Measurements from ENCODE around the gene NEIL3.
"Not testable (repeated sequence)": the region's sequence is repeated elsewhere in the genome, so short reads cannot be mapped to it uniquely, and the experiment has no call there.

The NEIL3 gene

GRCh38 chr4:177302371-177303100 lies 7.1 kb upstream of the NEIL3 start:
- no peaks in the 10 kb centered on the region for H4K20me1 ChIP-seq (ENCODE audit: control insufficient read depth, insufficient read depth, low read depth, low read length)

GRCh38 chr4:177304094-177304493 lies 5.6 kb upstream of the NEIL3 start:
- Histone ChIP-seq H3K27me3 (ENCODE audit: control insufficient read depth, low read length) (no peaks in the 10 kb centered on the region), H3K9me2 (replicated peaks; ENCODE audit: control insufficient read depth, low read length) (no peaks in the 10 kb centered on the region), H3K4me2 (ENCODE audit: low read length) (no peak overlapping the region), H3K79me2 (ENCODE audit: control insufficient read depth, low read length) (no peaks in the 10 kb centered on the region), H3K9me3 (ENCODE audit: control insufficient read depth, insufficient read depth, low read length) (no peaks in the 10 kb centered on the region), H3K27ac (ENCODE audit: low read depth, low read length) (no peak overlapping the region), H3K4me1 (ENCODE audit: control insufficient read depth, low read length) (peaks cover 19% of the 10 kb centered on the region), H3K36me3 (ENCODE audit: control insufficient read depth, low read length) (no peaks in the 10 kb centered on the region), H3F3A (ENCODE audit: control insufficient read depth, insufficient read depth) (peaks cover 2% of the 10 kb centered on the region; the same call in 1 of the 2 replicates), H4K20me1 (ENCODE audit: control insufficient read depth, insufficient read depth, low read depth, low read length) (no peaks in the 10 kb centered on the region), H3K4me3 (ENCODE audit: low read length) (no peak overlapping the region)
- TF ChIP-seq EZH2phosphoT487 (IDR thresholded peaks at IDR 0.05; ENCODE audit: borderline replicate concordance, low read length) (no peak), CTCF (IDR thresholded peaks at IDR 0.05; ENCODE audit: low read depth, low read length, poor library complexity, severe bottlenecking) (no peak)

More at GRCh38 chr4:177302371-177303100, 7.1 kb upstream of the NEIL3 start:
- H3K79me2 ChIP-seq (ENCODE audit: control insufficient read depth, low read length) = no peaks in the 10 kb centered on the region
- H3K36me3 ChIP-seq (ENCODE audit: control insufficient read depth, low read length) = no peaks in the 10 kb centered on the region
- H3K4me1 ChIP-seq (ENCODE audit: control insufficient read depth, low read length) = peaks cover 5% of the 10 kb centered on the region
- H3K9me2 ChIP-seq (replicated peaks; ENCODE audit: control insufficient read depth, low read length) = no peaks in the 10 kb centered on the region
- H3K9me3 ChIP-seq (ENCODE audit: control insufficient read depth, insufficient read depth, low read length) = peaks cover 7% of the 10 kb centered on the region; the same call in 1 of the 2 replicates
- H3K4me2 ChIP-seq (ENCODE audit: low read length) = no peak overlapping the region
- H3F3A ChIP-seq (ENCODE audit: control insufficient read depth, insufficient read depth) = peaks cover 2% of the 10 kb centered on the region; the same call in 1 of the 2 replicates
- H3K27ac ChIP-seq (ENCODE audit: low read depth, low read length) = no peak overlapping the region
- no peaks in the 10 kb centered on the region for H3K27me3 ChIP-seq (ENCODE audit: control insufficient read depth, low read length)
- no peak overlapping the region for H3K4me3 ChIP-seq (ENCODE audit: low read length)
- no peak for TF ChIP-seq CTCF (IDR thresholded peaks at IDR 0.05; ENCODE audit: low read depth, low read length, poor library complexity, severe bottlenecking)
- no peak for TF ChIP-seq EZH2phosphoT487 (IDR thresholded peaks at IDR 0.05; ENCODE audit: borderline replicate concordance, low read length)

GRCh38 chr4:177304864-177305263 lies 4.8 kb upstream of the NEIL3 start:
- not testable (repeated sequence) for H3K27ac ChIP-seq (ENCODE audit: low read depth, low read length); H4K20me1 ChIP-seq (ENCODE audit: control insufficient read depth, insufficient read depth, low read depth, low read length); H3K27me3 ChIP-seq (ENCODE audit: control insufficient read depth, low read length); H3K4me2 ChIP-seq (ENCODE audit: low read length); H3K36me3 ChIP-seq (ENCODE audit: control insufficient read depth, low read length); H3K4me3 ChIP-seq (ENCODE audit: low read length); H3F3A ChIP-seq (ENCODE audit: control insufficient read depth, insufficient read depth); H3K9me3 ChIP-seq (ENCODE audit: control insufficient read depth, insufficient read depth, low read length); H3K79me2 ChIP-seq (ENCODE audit: control insufficient read depth, low read length); H3K9me2 ChIP-seq (replicated peaks; ENCODE audit: control insufficient read depth, low read length)
- H3K4me1 ChIP-seq (ENCODE audit: control insufficient read depth, low read length) = peaks cover 24% of the 10 kb centered on the region

GRCh38 chr4:177308125-177308524 lies 1.5 kb upstream of the NEIL3 start:
- TF ChIP-seq EZH2phosphoT487 (IDR thresholded peaks at IDR 0.05; ENCODE audit: borderline replicate concordance, low read length) = no peak
- TF ChIP-seq CTCF (IDR thresholded peaks at IDR 0.05; ENCODE audit: low read depth, low read length, poor library complexity, severe bottlenecking) = no peak
- Histone ChIP-seq H3K9me2 (replicated peaks; ENCODE audit: control insufficient read depth, low read length) (no peaks in the 10 kb centered on the region), H3K27ac (ENCODE audit: low read depth, low read length) (peak overlapping the region; percentile 64)

More at GRCh38 chr4:177308125-177308524, 1.5 kb upstream of the NEIL3 start:
- Histone ChIP-seq H4K20me1 (ENCODE audit: control insufficient read depth, insufficient read depth, low read depth, low read length) (peaks cover 5% of the 10 kb centered on the region; the same call in 1 of the 2 replicates), H3K36me3 (ENCODE audit: control insufficient read depth, low read length) (peaks cover 26% of the 10 kb centered on the region), H3F3A (ENCODE audit: control insufficient read depth, insufficient read depth) (no peaks in the 10 kb centered on the region), H3K4me1 (ENCODE audit: control insufficient read depth, low read length) (peaks cover 42% of the 10 kb centered on the region), H3K79me2 (ENCODE audit: control insufficient read depth, low read length) (peaks cover 34% of the 10 kb centered on the region), H3K4me3 (ENCODE audit: low read length) (no peak overlapping the region), H3K4me2 (ENCODE audit: low read length) (no peak overlapping the region), H3K27me3 (ENCODE audit: control insufficient read depth, low read length) (no peaks in the 10 kb centered on the region), H3K9me3 (ENCODE audit: control insufficient read depth, insufficient read depth, low read length) (no peaks in the 10 kb centered on the region)
